Stimulated activated CD8-positive, alpha-beta memory T cell treated with anti-CD3 and anti-CD28 coated beads, Interleukin-4, amount 100 ng/mL, for 4 hours (primary cell): ENCODE data around the gene MRGPRG.
"Not testable (repeated sequence)": the region's sequence is repeated elsewhere in the genome, so short reads cannot be mapped to it uniquely, and the experiment has no call there.

ENCODE experiments used
- DNase-seq, 2 donors: peaks; one replicate each; pipeline ENCODE4 v3.0.0-alpha.2; 2020; ENCODE audit warnings: low read depth in 2 of 2, low spot score in 1 of 2

MRGPRG gene, protein sequence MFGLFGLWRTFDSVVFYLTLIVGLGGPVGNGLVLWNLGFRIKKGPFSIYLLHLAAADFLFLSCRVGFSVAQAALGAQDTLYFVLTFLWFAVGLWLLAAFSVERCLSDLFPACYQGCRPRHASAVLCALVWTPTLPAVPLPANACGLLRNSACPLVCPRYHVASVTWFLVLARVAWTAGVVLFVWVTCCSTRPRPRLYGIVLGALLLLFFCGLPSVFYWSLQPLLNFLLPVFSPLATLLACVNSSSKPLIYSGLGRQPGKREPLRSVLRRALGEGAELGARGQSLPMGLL

DNA sequence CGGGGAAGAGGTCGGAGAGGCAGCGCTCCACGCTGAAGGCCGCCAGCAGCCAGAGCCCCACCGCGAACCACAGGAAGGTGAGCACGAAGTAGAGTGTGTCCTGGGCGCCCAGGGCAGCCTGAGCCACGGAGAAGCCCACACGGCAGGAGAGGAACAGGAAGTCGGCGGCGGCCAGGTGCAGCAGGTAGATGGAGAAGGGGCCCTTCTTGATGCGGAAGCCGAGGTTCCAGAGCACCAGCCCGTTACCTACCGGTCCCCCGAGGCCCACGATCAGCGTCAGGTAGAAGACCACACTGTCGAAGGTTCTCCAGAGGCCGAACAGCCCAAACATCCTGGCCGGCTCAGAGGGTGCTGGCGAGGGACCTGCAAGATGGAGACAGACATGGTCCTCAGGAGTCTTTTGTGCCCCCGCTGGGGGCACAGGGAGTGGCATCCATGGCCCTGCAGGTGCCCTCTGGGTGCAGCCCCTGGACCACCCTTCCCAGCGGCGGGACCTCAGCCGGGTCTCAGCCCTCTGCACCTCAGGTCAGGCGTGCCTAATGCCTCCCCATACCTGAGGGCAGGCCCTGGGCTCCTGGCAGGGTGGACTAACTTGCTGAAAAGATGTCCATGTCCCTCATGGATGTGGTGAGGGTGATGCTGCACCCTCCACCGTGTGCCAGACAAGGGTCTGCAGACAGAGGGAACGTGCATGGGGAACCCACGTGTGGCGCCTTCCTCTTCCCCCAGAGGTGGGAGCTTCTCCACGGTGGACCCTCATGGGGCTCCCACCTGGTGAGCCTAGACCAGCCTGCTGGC, at the start of gene MRGPRG:
Gene MRGPRG (minus strand): TSS at position 331 of the 798 bp plus-strand sequence. CDS start 0 bp downstream, at position 331.
- no peak for DNase-seq

DNA sequence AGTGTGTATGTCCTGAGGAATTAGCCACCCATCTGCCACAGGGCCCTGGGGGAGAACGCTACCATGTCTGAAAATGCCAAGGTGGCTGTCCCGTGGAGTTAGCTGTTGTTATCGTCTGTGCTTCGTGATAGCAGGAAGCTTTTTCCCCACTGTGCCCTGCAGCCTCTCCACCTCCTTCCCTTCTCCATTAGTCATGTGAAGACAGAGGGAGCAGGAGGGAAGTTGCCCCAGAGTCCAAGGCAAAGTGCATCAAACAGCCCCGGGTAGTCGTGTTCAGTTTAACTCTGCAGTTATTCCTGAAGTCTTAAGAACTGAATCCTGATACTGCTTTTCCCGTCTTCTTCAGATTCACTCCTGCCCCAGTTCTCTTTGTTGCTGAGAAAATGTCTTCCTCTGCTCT, 43.9 kb upstream of the MRGPRG start:
- not testable (repeated sequence) for DNase-seq

DNA sequence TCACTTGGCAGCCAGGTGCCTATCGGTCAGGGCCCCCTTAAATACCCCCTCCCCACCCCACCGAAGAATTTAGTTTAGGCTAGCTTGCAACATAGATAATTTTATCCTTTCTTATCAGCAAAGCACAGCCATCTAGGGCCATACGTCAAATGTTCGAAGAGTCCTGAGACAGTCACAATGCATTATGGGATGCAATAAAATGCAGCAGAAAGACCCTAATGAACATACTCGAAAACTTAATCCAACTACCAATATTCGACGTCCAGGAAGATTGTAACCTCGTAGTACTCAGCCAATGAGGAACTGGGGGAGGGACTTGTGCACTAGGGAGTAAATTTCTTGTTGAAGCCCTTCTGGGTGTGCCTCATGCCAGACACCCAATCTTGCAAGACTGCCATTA, 43.2 kb upstream of the MRGPRG start:
- not testable (repeated sequence) for DNase-seq

DNA sequence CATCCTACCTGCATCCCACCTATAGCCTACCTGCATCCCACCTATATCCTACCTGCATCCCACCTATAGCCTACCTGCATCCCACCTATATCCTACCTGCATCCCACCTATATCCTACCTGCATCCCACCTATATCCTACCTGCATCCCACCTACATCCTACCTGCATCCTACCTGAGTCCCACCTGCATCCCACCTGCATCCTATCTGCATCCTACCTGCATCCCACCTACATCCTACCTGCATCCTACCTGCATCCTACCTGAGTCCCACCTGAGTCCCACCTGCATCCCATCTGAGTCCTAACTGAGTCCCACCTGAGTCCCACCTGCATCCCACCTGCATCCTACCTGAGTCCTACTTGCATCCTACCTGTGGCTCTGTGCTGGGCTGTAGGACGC, 38.9 kb upstream of the MRGPRG start:
- not testable (repeated sequence) for DNase-seq

DNA sequence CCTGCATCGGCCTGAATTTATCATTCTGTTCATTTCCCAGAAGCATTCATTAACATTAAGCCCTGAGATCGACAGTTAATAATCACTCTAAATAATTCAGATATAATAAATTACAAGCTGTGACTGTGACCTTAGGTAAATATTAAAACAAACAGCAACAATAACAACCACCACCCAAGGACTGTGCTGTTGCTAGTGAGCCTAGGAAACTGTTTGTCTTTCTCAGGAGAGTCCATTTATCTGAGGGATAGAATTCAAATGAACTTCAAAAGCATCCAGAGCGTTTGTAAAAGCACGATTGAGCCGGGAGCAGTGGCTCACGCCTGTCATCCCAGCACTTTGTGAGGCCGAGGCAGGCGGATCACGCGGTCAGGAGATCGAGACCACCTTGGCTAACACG, 36.6 kb upstream of the MRGPRG start:
- not testable (repeated sequence) for DNase-seq

DNA sequence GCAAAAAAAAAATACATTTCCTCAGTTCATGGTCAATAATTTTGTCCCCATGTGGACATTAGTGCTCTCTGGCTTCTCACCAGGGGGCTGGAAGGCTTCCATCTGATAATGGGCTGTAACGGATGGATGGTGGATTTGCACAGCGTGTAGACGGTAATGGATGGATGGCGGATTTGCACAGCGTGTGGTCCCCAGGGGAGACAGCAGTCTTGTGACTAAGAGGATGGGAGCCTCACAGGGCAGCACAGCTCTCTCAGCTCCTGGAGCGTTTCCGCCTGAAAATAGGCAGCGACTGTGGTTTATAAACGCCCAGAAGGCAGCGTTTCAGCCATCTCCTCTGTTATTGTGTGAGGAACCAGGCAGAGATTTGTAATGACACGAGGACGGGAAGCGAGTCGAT, 36.2 kb upstream of the MRGPRG start:
- DNase-seq, result not testable (repeated sequence)

DNA sequence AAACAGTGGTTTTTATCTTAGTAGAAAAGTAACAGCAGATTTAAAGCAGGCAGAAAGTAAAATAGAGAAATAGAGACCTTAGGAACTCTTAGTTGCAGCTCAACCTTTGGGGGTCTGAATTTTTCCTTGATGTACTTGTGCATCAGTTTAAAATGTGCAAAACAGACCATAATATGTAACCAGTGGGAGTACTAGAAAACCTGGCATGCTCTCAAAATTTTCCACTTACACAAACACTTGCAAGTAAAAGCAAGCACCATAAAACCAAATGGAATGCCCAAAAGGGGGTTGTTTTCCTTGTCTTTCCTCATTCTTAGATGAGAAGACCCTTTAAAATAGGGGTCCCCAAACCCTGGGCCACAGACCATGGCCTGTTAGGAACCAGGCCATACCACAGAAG, 26.5 kb upstream of the MRGPRG start:
- no peak for DNase-seq

DNA sequence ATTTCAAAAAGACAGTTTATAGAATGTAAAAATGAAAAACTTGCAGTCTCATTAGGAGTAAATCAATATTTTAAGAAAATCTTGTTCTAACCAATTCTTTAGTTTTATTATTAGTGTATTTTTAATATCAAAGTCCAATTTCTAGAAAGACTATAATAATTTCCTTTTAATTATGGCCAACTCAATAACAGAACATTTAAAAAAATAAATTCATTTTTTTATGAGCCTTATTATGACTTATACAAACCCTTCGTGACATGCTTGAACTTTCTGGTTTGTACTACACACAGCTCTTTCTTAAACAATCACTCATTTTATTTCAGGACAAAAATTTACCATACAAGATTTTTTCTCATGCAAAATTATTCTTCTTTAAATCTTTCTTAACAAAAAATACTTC, 25.3 kb upstream of the MRGPRG start:
- no peak for DNase-seq

DNA sequence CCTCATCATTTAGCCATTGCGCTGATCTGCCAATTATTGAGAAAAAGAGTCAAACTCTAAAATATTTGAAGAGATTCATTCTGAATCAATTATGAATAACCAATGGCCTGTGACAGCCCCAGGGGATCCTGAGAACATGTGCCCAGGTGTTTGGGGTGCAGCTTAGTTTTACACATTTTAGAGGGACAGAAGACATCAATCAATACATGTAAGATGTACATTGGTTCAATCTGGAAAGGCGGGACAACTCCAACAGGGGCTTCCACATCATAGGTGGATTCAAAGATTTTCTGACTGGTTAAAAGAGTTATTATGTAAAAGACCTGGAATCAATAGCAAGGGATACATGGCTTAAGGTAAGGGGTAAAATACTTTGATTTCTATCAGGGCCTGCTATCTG, 18.5 kb upstream of the MRGPRG start:
- no peak for DNase-seq

DNA sequence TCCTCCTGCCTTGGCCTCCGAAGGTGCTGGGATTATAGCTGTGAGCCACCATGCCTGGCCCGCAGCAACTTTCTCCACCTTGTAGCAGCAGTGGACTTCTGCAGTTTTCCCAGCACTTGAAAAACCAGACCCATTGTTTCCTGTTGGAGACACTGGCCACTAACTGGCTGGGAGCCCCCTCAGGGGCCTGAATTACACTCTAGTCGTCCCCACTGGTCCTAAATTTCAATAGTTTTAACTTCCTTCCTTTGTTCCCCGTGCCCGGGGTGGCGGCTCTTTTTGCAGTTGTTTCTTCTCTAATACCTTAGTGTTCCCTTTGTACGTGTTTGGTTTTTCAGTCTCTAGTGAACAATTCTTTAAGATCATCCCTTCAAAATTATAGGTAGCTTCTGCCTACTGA, 16.2 kb upstream of the MRGPRG start:
- DNase-seq, result no peak

DNA sequence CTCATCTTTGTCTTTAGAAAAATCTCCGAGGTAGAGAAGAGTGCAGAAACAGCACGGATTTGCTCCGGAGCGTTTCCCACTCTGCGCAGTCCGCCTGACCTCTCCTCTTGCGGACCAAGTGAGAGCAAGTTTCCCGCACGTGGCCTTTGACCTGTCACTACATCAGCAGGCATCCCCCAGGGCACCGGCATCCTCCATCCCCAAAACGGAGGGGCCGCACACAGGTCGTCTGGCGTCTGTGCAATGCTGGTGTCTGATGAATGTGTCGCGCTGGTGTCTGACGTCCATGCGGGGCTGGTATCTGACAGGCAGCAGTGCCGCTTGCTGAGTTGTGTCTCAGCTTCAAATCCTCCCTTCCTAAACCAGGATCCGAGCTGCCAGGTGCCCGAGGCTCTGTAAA, 14.3 kb upstream of the MRGPRG start:
- DNase-seq, result no peak

DNA sequence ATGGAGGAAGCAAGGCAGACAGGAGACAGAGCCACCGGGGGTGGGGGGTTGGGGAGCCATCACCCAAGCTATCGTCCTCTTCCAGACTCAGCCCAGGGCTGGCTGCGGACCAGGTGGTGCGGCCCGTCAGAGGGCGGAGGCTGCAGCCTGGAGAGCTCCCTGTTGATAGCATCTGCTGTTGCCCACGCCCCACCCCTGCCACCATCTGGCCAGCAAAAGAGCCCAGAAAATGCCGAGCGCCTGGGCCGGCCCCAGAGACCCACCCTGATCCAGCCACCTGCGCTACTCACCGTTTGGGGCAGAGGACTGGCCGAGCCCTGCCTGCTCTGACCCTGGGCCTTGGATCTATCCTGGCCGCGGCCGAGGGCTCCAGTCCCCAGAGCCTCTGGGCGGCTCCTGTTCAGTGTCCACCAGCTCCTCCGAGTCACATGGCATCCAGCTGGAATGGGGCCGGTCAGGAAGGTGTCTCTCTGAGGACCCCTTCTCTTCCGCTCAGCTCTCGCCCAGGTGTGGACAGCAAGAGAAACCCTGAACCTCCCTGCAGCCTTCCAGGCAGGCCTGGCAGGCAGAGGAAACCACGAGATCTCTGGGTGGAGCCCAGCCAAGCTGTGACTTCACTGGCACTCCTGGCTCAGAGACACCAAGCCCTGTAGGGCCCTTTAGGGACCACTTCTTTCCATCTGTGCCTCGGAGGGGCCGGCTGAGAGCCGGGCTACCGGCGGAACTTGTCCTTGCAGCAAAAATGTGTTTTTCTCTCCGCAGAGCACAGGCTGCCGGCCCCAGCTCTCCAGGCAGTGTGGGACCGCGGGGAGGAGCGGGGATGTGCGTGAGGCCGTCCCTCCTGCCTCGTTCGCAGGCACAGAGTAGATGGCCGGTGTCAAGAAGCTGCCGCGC, 13.5 kb upstream of the MRGPRG start, which contains the start of gene MRGPRE:
Gene MRGPRE (minus strand): TSS at position 567 of the 894 bp plus-strand sequence. CDS start 3,618 bp downstream, outside the sequence.
- no peak for DNase-seq

DNA sequence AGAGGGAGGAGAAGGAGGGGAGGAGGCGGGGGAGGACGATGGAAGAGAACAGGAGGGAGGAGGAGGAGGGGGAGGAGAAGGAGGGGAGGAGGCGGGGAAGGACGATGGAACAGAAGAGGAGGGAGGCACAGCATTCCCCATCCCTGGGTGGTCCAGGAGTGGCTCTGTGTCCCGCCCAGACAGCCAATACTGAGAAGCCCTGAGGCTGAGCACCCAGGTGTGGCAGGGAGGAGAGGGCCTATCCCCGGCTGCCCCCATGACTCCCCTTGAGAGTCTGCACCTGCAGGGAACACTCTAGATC, 12.9 kb upstream of the MRGPRG start:
- no peak for DNase-seq

DNA sequence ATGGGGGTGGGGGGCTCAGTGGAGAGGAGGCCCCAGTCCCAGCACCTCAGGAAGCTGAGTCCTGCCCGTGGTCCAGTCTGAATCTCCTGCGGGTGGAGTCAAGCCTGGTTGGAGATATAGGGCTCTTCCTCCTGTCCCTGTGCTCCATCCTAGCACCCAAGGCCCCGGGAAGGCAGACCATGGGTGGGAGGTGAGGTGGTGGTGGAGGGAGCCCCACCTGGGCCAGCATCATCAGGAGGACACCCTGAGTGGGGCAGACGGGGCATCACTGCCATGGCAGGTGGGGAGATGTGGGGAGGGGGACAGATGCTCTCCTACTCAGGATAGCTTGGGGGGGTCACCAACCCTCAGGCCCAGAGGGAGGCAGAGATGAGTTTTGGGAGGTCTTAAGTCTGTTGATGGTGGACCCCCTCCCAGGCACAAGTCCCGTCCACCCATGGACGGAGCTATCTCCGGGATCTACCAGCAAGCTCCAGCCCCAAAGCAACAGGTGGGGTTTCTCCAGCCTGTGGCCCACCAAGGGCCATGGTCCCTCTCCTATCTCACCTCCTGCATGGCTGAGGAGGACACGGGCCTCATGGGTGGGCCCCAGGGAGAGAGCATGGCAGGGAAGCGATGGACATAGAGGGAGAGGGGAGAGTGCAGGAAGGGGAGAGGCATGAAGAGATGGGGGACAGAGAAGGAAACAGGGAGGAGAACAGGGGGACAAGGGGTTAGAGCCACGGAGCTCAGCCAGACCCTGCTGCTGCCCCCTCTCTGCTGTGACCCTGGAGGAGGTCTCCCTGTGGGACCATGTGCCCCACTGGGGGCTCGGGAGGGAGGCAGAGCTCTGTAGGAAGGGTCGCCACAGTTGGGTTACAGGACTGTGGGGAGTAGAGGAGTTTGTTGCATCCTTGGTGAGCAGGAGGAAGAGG, 12.3 kb upstream of the MRGPRG start:
- no peak for DNase-seq

DNA sequence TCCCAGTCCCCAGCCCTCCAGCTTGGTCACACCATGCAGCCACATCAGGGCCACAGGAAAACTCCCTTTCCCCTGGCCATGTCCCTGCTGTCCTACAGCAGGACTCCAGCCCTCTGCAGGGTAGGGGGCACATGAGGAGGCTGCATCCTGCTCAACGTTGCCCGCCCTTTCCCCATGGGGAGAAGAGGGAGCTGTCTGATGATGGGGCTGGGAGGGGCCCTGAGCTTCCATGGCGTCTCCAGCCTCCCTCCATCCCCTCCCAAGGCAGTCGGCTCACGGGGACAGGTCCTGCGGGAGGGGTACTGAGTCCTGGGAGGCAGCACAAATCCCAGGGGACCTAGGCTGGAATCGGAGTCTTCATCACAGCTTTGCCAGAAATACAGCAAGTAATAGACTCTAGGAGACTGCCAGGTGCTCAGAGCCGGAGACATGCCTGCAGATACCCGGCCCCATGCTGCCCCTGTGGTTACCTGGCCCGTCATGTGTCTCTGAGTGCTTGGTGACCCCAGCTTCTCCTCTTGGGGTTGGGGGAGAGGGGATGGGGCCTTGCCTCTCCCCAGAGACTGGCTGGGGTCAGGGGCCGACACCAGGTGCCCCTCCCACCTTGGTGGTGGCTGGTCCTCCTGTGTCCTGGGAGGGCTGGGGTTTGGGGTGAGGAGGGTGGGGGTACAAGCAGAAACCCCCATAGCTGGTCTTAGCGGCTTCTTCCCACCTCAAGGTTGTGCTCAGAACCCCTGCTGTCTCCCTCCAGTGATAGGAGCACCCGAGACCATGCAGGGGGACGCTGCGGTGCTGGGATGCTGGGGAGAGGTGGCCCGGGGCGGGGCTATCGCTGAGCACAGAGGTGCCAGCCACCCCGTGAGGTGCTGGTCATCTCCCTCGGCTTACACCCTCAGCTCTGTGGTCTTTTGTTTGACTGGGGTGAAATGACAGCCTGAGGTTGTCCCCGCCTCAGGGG, 11.3 kb upstream of the MRGPRG start:
- no peak for DNase-seq

DNA sequence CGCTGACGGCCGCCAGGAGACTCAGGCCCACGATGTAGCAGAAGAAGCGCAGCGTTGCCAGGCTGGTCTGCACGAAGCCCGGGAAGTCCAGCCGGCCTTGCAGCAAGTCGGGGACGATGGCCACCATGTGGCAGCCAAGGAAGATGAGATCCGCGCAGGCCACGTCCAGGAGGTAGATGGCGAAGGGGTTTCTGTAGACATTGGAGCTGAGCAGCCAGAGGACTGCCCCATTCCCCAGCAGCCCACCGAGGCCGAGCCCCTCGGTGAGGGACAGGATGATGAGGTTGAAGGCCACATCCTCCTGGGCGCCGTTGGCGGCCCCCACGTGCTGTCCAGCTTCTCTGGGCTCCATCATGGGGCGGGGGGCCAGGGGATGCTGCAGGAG, 9.8 kb upstream of the MRGPRG start:
- no peak for DNase-seq

DNA sequence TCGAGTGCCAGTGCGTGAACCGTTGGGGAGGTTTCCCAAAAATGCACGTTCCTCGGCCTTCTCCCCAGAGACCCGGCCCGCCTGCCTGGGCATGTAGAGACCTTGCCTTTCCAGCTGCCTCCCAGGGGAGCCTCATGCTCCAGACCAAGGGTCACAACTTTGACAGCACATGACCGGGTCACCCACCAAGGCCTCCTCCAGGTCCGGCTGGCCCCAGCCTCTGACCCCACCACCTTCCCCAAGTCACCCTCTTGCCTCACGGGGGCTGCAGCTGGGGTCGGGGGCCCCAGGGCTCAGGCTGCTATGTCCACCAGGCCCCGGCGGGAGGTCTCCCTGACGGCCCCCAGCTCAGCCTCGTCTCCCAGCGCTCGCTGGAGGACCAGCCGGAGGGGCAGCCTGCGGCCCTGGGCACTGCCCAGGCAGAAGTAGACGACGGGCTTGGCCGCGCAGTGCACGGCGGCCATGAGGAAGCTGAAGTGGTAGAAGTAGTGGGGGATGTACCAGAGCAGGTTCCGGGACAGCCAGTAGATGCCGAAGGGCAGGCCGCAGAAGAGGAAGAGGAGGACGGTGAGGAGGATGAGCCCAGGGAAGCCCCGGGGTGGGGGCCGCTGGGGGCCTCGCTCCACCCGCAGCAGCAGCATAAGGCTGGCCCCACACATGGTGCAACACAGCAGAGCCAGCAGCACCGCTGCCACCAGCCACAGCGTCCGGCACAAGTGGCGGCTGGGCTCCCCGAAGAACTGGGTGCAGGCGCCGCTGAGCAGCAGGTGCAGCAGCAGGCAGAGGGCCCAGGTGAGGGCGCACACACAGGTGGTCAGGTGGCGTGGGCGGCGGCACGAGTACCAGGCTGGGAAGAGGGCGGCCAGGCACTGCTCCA, 9.2 kb upstream of the MRGPRG start:
- no peak for DNase-seq

DNA sequence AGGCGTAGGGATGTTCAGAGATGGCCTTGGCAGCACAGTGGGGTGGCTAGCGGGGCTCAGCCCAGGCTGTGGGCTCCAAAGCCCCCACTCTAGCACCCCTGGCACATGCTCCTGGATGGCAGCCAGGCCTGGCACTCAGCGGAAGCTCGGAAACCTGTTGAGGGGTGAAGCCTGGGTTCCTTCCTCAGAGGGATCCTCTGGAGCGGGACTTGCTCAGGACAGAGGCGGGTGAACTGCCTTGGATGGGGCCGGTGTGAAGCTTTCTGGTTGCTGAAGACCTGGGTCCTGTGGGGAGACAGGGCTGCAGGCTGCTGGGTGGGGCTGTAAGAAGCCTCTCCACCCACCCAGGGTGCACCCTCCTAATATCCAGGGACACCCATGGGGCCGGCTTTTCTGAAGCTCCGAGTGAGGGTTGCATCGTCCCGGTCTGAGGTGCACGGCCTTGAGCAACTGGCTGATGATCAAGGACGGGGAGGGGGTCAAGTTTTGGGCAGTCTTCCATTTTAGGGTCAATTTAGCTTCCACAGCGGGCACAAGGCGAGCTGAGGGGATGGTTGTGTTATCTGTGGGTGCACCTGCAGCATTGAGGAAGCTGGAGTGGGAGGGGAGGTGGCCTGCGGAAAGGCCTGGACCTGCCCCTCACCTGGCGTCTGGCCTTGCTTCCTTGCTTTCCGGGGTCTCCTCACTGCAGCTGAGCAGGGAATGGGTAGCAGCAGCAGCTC, 8.4 kb upstream of the MRGPRG start:
- no peak for DNase-seq
